ENCODE data around the gene P2RX1.

GRCh38 chr17:3915581-3915994 lies 677 bp downstream of the P2RX1 start:
- TF ChIP-seq SUZ12 (IDR thresholded peaks at IDR 0.05) (no peak), SP1 (IDR thresholded peaks at IDR 0.05) (no peak)

Measured in HEK293T (cell line).